Activated naive CD4-positive, alpha-beta T cell treated with Interleukin-2 at 50 U/mL for 16 hours (primary cell): ENCODE data around the gene MLKL.
"Not testable (repeated sequence)": the region's sequence is repeated elsewhere in the genome, so short reads cannot be mapped to it uniquely, and the experiment has no call there.

Experiments
- DNase-seq: peaks from one replicate; pipeline ENCODE4 v3.0.0-alpha.2; 2020

MLKL gene

DNA sequence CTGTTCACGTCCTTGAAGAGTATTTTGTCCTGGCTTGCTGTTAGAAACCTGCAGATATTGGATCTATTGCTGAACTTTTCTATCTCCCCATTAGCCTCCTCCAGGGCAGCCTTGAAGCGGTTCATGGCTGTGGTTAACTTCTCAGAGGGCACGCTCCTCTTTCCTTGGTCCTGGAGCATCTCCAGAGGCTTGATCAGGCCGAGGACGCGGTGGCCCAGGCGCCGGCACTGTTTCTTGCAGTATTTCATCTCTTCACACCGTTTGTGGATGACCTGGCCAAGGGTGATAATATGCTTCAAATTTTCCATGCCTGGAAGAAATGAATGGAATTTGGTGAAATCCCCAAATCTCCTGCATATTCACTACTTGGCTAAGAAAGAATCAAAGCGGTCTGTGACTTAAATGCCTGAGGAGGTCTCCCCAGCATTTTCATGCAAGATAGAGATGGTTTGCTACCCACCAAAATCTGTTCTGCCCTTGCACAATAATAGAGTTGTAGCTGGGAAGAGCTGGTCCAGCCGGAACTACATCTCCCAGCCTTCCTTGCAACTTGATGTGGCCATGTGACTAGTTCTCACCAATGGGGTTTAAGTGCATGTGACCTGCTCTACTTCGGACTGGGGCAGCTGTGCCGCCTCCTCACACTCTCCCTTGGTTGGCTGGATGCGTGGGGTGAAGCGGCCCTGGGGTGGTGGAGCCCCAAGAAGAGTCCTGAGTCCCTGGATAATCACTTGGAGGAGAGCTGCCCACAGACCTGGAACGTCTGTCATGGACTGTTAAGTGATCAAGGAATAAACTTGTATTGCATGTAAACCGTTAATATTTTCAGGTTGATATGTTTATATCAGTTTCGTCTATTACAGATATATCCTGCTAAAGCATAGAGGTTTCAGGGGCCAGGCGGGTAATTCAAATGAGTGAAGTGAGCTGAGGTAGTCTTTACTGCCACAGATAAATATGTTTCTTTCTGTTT lies 4.9 kb downstream of the MLKL start:
- DNase-seq: peak; percentile 55

DNA sequence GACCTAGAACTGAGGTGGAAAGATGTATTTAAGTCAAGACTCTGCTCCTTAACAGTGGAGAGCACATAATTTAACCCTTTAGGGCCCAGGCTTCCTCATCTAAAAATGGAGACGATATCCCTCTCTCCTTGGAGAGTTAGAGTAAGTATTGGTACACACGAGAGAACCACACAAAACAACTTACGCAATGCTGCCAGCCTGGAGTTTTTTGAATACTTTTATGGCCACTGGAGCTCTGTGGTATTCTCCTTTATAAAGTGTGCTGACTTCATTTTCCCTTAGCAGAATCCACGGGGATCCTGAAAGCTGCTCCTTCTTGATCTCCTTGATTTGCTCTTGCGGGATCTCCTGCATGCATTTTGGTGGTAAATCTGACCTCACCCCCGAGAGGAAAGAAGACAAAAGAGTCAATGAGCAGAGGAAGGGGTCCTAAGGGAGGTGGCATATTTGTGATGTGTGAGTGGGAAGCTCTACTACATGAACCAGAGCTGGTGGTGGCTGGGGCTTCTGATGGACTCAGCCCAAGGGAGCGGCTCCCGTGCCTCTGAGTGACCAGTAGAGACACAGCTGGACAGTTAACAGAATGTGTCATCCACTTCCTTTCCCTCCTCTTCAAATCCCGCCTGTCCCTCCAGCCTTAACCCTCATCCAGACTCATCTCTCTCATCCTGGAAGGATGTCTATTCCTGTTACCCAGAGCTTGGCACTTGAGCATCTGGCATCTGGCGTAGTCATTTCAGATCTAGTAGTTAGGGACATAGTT lies 9.4 kb downstream of the MLKL start:
- no peak for DNase-seq

- no peak for DNase-seq
Measured at GRCh38 chr16:74682556-74682955, 18.1 kb downstream of the MLKL start.

DNA sequence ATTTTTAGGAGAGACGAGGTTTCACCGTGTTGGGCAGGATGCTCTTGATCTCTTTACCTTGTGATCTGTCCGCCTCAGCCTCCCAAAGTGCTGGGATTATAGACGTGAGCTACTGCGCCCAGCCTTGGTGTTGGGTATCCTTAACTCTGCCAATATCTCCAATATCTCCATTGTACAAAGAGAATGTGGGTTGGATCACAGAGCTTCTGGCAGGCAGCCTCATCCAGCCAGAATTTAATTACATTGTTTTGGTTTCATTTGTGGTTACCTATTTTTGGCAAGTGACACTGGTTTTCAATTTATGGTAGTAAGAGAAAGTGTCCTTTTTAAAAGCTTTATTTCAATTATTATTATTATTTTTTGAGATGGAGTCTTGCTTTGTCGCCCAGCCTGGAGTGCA lies 20.0 kb downstream of the MLKL start:
- DNase-seq: no peak

DNA sequence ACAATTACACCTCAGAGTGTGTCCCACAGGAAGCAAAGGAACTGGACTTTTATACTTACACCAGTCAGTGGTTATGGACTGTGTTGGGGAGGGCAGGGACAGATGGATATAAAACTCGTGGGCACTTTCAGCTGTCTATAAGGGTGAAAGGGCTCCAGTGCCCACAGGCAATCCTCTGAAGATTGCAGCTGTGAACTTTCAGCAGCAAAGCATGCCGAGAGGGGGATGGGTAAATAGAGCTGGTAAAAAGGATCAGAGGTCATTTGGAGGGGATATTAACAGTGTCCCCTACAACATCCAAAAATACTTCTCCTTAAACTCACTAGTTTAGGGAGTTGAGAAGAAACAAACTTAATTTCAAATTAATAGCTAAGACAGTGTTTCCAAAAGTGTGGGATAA lies 20.7 kb downstream of the MLKL start:
- DNase-seq: no peak

DNA sequence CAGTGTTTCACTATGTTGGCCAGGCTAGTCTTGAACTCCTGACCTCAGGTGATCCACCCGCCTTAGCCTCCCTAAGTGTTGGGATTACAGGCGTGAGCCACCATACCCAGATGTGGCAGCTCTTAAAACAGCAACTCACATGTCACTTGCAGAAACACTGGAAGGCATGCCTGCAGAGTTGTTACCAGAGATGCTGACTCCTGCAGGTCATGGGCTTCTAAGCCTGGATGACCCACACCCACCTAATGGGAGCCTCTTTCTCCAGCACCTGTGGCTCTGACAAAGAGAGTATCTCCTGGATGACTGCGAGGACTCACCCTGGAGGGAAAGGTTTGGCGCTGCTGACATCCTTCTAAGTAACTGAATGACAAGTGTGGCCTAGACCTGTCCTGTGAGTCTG lies 22.8 kb downstream of the MLKL start:
- no peak for DNase-seq

- no peak for DNase-seq
Measured at GRCh38 chr16:74673876-74674275, 26.8 kb downstream of the MLKL start.

GRCh38 chr16:74668877-74669276 lies 31.8 kb downstream of the MLKL start:
- not testable (repeated sequence) for DNase-seq

- peak; percentile 26 for DNase-seq
Measured at GRCh38 chr16:74667255-74667700, 33.4 kb downstream of the MLKL start.

GRCh38 chr16:74666425-74667254 lies 34.0 kb downstream of the MLKL start, which contains the start of gene RFWD3:
RFWD3 (minus strand) TSS chr16:74666877; CDS start chr16:74661449, 5,428 bp downstream.
- peak; percentile 96 for DNase-seq

GRCh38 chr16:74666010-74666421 lies 34.6 kb downstream of the MLKL start:
- DNase-seq: no peak

DNA sequence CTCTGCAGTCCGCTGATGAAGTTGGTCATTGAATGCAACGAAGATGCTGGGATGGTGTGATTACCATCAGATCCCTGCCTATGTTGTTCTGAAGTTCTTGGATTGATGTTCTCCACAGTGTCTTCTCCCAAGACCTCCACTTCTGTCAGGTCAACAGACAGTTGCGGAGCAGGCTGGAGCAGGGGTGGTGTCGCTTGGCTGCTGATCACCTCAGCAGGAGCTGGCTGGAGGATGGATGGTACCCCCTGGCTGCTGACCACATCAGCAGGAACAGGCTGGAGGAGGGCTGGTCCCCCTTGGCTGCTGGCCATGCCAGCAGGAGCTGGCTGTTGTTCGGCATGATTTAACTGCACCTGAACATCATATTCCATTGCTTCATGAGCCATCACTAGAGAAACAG lies 39.6 kb downstream of the MLKL start:
- DNase-seq: no peak

DNA sequence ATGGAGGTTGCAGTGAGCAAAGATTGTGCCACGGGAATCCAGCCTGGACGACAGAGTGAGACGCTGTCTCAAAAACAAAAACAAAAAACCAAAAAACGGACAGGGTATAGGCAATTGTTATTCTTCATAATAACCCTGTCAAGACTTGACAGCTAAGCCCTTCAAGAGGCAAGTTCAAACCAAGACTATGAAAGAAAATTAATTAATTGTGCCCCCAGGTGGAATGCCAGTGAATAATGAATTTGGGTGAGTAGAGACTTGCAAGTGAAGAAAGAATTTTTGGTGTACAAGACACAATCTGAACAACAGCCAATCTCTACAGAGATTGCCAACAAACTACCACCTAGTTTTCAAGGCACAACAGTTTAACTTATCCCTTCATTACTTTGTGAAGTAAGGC lies 40.3 kb downstream of the MLKL start:
- DNase-seq: no peak

DNA sequence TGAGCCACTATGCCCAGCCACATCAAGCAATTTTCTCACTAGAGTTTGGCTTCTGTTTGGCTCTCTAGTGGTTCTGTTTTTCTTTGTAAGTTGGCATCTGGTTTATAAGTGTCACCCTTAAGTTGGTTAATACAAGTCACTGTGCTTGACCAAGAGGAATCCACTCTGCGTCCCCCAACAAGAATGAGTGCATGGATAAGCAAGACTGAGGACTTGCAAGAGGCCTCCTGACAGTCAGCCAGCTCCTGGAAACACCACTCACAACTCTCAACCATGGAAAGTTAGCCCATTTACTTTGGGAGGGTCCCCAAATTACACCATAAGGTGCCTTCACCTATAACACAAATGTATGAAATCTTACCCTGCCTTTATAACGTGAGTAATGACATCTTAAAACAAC lies 41.6 kb downstream of the MLKL start:
- no peak for DNase-seq

- DNase-seq: no peak
Measured at GRCh38 chr16:74657870-74658642, 42.6 kb downstream of the MLKL start.

DNA sequence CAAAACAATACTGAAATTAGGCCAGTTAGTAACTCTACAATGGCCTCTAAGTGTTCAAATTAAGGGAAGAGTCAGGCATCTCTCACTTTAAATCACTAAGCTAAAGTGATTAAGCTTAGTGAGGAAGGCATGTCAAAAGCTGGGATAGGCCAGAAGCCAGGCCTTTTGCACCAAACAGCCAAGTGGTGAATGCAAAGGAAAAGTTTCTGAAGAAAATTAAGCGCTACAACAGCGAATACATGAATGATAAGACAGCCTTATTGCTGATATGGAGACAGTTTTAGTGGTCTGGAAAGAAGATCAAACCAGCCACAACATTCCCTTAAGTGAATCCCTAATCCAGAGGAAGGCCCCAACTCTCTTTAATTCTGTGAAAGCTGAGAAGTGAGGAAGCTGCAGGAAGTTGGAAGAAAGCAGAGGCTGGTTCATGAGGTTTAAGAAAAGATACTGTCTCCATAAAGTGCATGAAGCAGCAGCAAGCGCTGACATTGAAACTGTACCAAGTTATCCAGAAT lies 46.1 kb downstream of the MLKL start:
- no peak for DNase-seq

- DNase-seq: not testable (repeated sequence)
Measured at GRCh38 chr16:74652883-74653282, 47.8 kb downstream of the MLKL start.

- DNase-seq: no peak
Measured at GRCh38 chr16:74652249-74652648, 48.4 kb downstream of the MLKL start.

DNA sequence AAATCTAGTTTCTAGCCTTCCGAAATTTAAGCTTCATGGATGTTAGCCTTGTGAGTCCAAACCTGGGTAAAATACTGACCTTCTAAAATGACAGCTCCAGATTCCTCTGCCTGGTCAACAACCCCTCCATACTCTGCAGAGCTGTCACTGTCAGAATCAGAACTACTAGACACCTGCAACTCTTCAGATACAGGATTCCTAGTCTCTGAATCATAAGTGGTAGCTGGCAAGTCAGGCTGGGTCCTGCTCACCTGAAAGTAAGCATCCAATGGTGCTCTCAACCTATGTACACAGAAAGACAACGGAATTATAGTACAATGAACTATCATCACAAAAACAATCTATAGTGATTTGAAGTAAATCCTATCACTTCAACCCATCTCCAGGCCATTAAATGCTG lies 48.8 kb downstream of the MLKL start:
- DNase-seq: no peak

DNA sequence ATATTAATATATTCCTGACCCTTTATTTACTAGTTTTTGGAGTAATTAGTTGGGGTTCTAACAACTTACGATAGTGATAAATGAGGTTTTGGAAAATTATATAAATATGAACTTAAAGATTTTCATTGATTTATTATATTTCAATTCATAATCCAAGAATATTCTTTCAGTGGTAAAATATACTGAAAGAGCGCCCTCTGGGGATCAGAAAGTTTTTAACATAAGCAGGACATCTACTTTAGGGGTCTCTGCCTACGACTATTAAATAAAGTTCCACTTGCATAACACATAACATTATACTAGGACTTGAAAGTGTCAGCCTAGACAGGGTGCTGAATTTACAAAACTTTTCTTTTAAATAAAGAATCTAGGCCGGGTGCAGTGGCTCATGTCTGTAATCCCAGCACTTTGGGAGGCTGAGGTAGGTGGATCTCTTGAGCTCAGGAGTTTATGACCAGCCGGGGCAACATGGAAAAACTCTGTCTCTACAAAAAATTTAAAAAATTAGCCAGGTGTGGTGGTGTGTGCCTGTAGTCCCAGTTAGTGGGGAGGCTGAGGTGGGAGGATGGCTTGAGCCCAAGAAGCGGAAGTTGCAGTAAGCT lies 49.6 kb downstream of the MLKL start:
- DNase-seq: no peak

- no peak for DNase-seq
Measured at GRCh38 chr16:74649839-74650504, 50.7 kb downstream of the MLKL start.
